ENCODE measurements around the gene DOCK1. TPM values are rescaled to one million over a fixed set of nuclear protein-coding genes. Genes with fewer than 3 reads are reported as not detected.

Gene DOCK1
- total RNA-seq, 4 donors from 2014 or later, result 50.8 to 59.0 (median 53.6) TPM

DNA sequence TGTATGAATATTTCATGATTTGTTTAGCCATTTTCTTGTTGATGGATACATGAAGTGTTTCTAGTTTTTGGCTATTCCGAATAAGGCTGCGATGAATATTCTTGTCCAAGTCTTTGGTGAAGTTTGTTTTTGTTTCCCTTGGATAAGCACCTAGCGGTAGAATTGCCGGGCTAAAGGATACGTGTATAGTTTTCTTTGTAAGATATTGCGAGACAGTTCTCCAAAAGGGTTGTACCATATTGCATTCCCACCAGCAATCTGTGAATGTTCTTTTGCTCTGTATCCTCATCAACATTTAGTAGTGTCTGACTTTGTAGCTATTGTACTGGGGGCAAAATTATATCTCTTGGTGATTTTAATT, 142.6 kb downstream of the DOCK1 start:
- TF ChIP-seq, protein P1, sequence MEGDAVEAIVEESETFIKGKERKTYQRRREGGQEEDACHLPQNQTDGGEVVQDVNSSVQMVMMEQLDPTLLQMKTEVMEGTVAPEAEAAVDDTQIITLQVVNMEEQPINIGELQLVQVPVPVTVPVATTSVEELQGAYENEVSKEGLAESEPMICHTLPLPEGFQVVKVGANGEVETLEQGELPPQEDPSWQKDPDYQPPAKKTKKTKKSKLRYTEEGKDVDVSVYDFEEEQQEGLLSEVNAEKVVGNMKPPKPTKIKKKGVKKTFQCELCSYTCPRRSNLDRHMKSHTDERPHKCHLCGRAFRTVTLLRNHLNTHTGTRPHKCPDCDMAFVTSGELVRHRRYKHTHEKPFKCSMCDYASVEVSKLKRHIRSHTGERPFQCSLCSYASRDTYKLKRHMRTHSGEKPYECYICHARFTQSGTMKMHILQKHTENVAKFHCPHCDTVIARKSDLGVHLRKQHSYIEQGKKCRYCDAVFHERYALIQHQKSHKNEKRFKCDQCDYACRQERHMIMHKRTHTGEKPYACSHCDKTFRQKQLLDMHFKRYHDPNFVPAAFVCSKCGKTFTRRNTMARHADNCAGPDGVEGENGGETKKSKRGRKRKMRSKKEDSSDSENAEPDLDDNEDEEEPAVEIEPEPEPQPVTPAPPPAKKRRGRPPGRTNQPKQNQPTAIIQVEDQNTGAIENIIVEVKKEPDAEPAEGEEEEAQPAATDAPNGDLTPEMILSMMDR (IDR thresholded peaks at IDR 0.05), result no peak
- TF ChIP-seq POLR2AphosphoS5 (IDR thresholded peaks at IDR 0.05) (no peak), EP300 (IDR thresholded peaks at IDR 0.05) (no peak), POLR2A (IDR thresholded peaks at IDR 0.05) (no peak)
- ATAC-seq, result no peak
- H3K27me3 ChIP-seq, result no peaks in the 10 kb centered on the region
- WGBS, 2 donors (ENCODE audit: low coverage in 1 of 2), result 88 to 92% methylated on average over 6 of the region's 6 CpGs
- peaks cover 0 to 41% of the 10 kb centered on the region in 2 donors for H3K36me3 ChIP-seq
- no peaks in the 10 kb centered on the region for H3K4me1 ChIP-seq
- no peaks in the 10 kb centered on the region for H3K9me3 ChIP-seq
- no peak overlapping the region for H3K4me3 ChIP-seq
- H3K27ac ChIP-seq, result no peak overlapping the region

DNA sequence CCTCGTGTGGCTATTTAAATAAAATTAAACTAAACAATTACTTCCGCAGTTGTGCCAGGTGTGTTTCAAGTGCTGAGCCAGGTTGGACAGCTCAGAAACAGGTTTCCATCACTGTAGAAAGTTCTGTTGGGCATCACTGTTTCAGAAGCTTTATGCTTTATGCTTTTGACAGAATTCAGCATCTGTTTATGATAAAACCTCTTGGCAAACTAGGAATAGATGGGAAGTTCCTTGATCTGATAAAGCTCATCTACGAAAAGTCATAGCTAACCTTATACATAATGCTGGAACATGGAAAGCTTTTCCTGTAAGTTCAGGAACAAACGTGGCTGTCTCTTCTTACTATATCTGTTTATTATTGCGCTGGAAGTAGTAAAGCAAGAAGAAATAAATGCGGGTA, 143.4 kb downstream of the DOCK1 start:
- Histone ChIP-seq H3K27me3 (no peaks in the 10 kb centered on the region), H3K9me3 (no peaks in the 10 kb centered on the region), H3K4me3 (no peak overlapping the region), H3K27ac (no peak overlapping the region), H3K36me3 (peaks cover 0 to 41% of the 10 kb centered on the region in 2 donors), H3K4me1 (no peaks in the 10 kb centered on the region)
- ATAC-seq, result no peak
- TF ChIP-seq, protein P1 (IDR thresholded peaks at IDR 0.05), result no peak
- no peak for TF ChIP-seq POLR2AphosphoS5 (IDR thresholded peaks at IDR 0.05)
- no peak for TF ChIP-seq POLR2A (IDR thresholded peaks at IDR 0.05)
- no peak for TF ChIP-seq EP300 (IDR thresholded peaks at IDR 0.05)
- 80 to 82% methylated on average over 6 of the region's 6 CpGs for WGBS, 2 donors (ENCODE audit: low coverage in 1 of 2)

DNA sequence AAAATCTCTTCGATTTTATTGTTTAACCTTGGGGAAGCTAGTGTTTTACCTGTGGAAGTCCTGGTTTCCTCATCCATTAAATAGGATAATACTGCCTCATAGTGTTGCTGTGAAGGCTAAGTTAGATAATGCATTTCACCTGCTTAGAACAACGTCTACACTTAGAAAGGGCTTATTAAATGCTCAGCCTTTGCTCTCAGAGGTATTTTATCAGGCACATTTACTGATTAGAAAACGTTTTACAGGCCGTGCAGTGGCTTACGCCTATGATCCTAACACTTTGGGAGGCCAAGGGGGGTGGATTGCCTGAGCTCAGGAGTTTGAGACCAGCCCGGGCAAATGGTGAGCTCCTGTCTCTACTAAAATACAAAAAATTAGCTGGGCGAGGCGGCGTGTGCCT, 146.8 kb downstream of the DOCK1 start:
- peaks cover 0 to 4% (median 0%) of the 10 kb centered on the region in 3 donors for H3K9me3 ChIP-seq
- TF ChIP-seq EP300 (IDR thresholded peaks at IDR 0.05), result no peak
- TF ChIP-seq POLR2AphosphoS5 (IDR thresholded peaks at IDR 0.05), result no peak
- TF ChIP-seq, protein P1 (IDR thresholded peaks at IDR 0.05), result no peak
- no peak for TF ChIP-seq POLR2A (IDR thresholded peaks at IDR 0.05)
- H3K27ac ChIP-seq, result no peak overlapping the region
- H3K4me1 ChIP-seq, result no peaks in the 10 kb centered on the region
- H3K27me3 ChIP-seq, result no peaks in the 10 kb centered on the region
- H3K4me3 ChIP-seq, result no peak overlapping the region
- peaks cover 0 to 48% of the 10 kb centered on the region in 2 donors for H3K36me3 ChIP-seq
- 62 to 80% methylated on average over 4 to 9 of the region's 9 CpGs for WGBS, 2 donors (ENCODE audit: low coverage in 1 of 2)
- ATAC-seq, result no peak

DNA sequence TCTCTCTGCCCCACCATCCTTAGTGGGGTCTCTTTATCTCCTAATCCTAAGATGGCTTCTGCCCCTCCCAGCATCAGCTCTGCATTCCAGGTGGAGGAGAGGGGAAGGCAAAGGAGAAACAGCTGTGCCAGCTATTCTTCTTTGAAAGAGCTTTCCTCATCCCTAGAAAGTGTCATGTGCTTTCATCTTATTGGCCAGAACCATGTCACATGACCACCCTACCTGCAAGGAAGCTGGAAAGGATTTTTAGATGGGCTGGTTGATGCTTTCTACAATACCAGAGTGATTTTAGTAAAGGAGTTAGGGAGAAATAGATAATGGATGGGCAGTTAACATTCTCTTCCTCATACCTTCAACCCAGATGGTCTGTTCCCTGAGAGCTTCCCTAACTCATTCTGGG, 150.0 kb downstream of the DOCK1 start:
- no peaks in the 10 kb centered on the region for H3K27me3 ChIP-seq
- no peak for ATAC-seq
- H3K4me3 ChIP-seq, result no peak overlapping the region
- TF ChIP-seq POLR2AphosphoS5 (IDR thresholded peaks at IDR 0.05) (no peak), EP300 (IDR thresholded peaks at IDR 0.05) (no peak), POLR2A (IDR thresholded peaks at IDR 0.05) (no peak)
- TF ChIP-seq, protein P1 (IDR thresholded peaks at IDR 0.05), result no peak
- no peaks in the 10 kb centered on the region for H3K4me1 ChIP-seq
- H3K9me3 ChIP-seq, result peaks cover 0 to 35% (median 0%) of the 10 kb centered on the region in 3 donors
- H3K36me3 ChIP-seq, result peaks cover 0 to 80% of the 10 kb centered on the region in 2 donors
- H3K27ac ChIP-seq, result no peak overlapping the region

DNA sequence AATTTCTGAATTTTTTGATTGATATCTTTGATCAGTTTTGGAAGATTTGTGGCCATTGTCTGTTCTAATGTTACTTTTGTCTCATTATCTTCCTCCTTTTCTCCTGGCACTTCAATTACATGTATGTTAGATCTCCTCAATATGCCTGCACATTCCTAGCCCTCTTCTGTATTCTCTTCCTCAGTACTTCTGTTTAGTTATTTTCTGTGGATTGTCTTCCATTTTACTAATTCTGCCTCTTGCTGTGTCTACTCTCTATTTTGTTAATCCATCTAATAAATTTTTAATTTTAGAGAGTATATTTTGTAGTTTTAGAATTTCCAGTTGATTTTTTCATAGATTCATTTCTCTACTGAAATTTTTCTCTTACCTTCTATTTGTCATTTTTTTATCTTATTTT, 154.1 kb downstream of the DOCK1 start:
- H3K4me3 ChIP-seq, result no peak overlapping the region
- H3K36me3 ChIP-seq, result peaks cover 0 to 97% of the 10 kb centered on the region in 2 donors
- ATAC-seq, result no peak
- peaks cover 0 to 35% (median 0%) of the 10 kb centered on the region in 3 donors for H3K9me3 ChIP-seq
- no peaks in the 10 kb centered on the region for H3K27me3 ChIP-seq
- no peak overlapping the region for H3K27ac ChIP-seq
- TF ChIP-seq POLR2AphosphoS5 (IDR thresholded peaks at IDR 0.05), result no peak
- TF ChIP-seq EP300 (IDR thresholded peaks at IDR 0.05), result no peak
- no peak for TF ChIP-seq POLR2A (IDR thresholded peaks at IDR 0.05)
- TF ChIP-seq, protein P1 (IDR thresholded peaks at IDR 0.05), result no peak
- H3K4me1 ChIP-seq, result no peaks in the 10 kb centered on the region
